GM21619 (cell line): ENCODE results near the gene ULBP2.
"Not testable (repeated sequence)": the region's sequence is repeated elsewhere in the genome, so short reads cannot be mapped to it uniquely, and the experiment has no call there.

Experiments
- ATAC-seq: cut with Tn5 transposase; IDR thresholded peaks from one replicate; pipeline ENCODE4 v1.9.1; 2021; ENCODE audit not compliant: unreplicated experiment

ULBP2 gene

GRCh38 chr6:149925974-149926777 is 15.6 kb upstream of the ULBP2 start:
- ATAC-seq, result peak; percentile 72

- ATAC-seq, result not testable (repeated sequence)
Measured at GRCh38 chr6:149927025-149927424, 14.8 kb upstream of the ULBP2 start.

GRCh38 chr6:149929422-149929821 is 12.4 kb upstream of the ULBP2 start:
- ATAC-seq, result no peak

GRCh38 chr6:149931501-149931900 is 10.3 kb upstream of the ULBP2 start:
- ATAC-seq, result no peak

- ATAC-seq, result no peak
Measured at GRCh38 chr6:149933036-149933435, 8.8 kb upstream of the ULBP2 start.

GRCh38 chr6:149933461-149933860 is 8.4 kb upstream of the ULBP2 start:
- ATAC-seq, result no peak

GRCh38 chr6:149934249-149935156 is 7.3 kb upstream of the ULBP2 start:
- ATAC-seq, result no peak

GRCh38 chr6:149935246-149935645 is 6.6 kb upstream of the ULBP2 start:
- no peak for ATAC-seq

GRCh38 chr6:149935668-149936067 is 6.1 kb upstream of the ULBP2 start:
- ATAC-seq, result no peak

GRCh38 chr6:149936743-149937142 is 5.1 kb upstream of the ULBP2 start:
- ATAC-seq, result no peak

- not testable (repeated sequence) for ATAC-seq
Measured at GRCh38 chr6:149938013-149938570, 3.7 kb upstream of the ULBP2 start.

- peak; percentile 86 for ATAC-seq
Measured at GRCh38 chr6:149938571-149939355, 3.1 kb upstream of the ULBP2 start.

- ATAC-seq, result no peak
Measured at GRCh38 chr6:149939356-149939648, 2.5 kb upstream of the ULBP2 start.

GRCh38 chr6:149939909-149940671 is 1.7 kb upstream of the ULBP2 start:
- no peak for ATAC-seq

- ATAC-seq, result no peak
Measured at GRCh38 chr6:149940672-149940982, 1.2 kb upstream of the ULBP2 start.

GRCh38 chr6:149942461-149942829 is 631 bp downstream of the ULBP2 start:
- ATAC-seq, result no peak

- ATAC-seq, result not testable (repeated sequence)
Measured at GRCh38 chr6:149943321-149943720, 1.5 kb downstream of the ULBP2 start.

- not testable (repeated sequence) for ATAC-seq
Measured at GRCh38 chr6:149945276-149945675, 3.5 kb downstream of the ULBP2 start.

- not testable (repeated sequence) for ATAC-seq
Measured at GRCh38 chr6:149946631-149947030, 4.8 kb downstream of the ULBP2 start.

GRCh38 chr6:149947533-149947932 is 5.7 kb downstream of the ULBP2 start:
- not testable (repeated sequence) for ATAC-seq
